RPMI8226 (cell line): ENCODE data around the gene POLR2H.

Experiments used
- DNase-seq: peaks from one replicate; pipeline ENCODE4 v3.0.0-alpha.2; 2015

The POLR2H gene

DNA sequence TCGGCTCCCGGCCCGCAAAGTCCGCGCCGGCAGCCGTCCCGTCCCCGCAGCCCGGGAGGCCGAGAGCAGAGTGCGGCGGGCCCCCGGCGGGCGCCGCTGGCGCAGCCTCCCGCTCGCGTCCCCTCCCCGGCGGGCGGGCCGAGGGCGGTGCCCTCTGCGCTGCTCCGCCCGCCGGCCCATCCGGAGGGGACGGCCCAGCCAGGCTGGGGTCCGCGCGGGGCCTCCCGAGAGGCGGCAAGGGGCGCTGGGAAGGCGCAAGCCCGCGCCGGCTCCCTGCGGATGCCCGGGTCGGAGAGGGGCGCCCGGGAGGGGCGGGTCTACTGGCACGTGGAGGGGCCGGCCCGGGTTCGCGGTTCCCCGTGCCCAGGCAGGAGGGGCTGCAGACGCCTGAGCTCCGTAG is at the start of gene POLR2H, which contains the start of gene CLCN2:
TSS of gene POLR2H (plus strand) at position 179 of the 400 bp plus-strand sequence. CDS start 1,783 bp downstream, outside the sequence.
TSS of gene CLCN2 (minus strand) at position 74 of the 400 bp plus-strand sequence. CDS start 126 bp downstream, outside the sequence.
- DNase-seq, result peak; percentile 79

DNA sequence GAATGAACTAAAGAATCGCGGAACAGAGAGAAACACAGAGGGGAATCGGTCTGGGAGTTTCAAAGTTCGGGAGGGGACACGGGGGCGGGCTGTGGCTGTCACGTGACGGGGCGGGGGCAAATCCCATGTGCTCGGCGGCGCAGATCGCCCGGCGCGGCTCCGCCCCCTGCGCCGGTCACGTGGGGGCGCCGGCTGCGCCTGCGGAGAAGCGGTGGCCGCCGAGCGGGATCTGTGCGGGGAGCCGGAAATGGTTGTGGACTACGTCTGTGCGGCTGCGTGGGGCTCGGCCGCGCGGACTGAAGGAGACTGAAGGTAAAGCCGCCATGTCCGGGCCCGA is 47.2 kb upstream of the POLR2H start, which contains the start of gene EIF4G1:
TSS of gene EIF4G1 (plus strand) at position 244 of the 337 bp plus-strand sequence. CDS start 1,191 bp downstream, outside the sequence.
- peak; percentile 97 for DNase-seq

DNA sequence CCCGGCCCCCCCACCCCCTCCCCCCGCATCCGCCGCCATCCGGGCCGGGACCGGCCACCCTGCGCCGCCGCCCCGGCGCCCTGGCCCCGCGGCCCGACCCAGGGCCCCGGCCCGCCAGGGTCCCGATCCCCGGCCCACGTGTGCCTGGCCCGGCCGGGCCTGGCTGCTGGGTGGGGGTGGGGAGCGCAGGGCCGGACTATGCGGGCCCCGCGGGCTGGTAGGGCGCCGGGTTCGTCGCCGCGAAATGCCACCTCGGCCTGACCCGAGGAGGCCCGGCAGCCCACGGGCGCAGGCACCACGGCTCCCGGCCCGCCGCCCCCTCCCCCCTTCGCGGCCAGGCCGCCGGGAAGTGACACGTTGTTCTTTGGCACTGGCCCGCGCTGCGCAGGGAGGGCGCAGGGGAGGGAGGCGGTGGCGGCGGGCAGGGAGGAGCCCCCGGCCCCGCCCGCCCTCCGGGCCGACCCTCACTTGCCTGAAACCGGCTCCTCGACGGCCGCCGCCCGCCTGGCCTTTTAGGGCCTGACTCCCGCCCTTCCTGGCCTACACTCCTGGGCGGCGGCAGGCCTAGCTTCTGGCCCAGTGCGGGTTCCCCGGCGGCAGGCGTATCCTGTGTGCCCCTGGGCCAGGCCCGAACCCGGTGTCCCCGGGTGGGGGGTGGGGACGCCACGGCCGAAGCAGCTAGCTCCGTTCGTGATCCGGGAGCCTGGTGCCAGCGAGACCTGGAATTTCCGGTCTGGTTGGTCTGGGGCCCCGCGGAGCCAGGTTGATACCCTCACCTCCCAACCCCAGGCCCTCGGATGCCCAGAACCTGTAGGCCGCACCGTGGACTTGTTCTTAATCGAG is 46.6 kb upstream of the POLR2H start:
- DNase-seq, result peak; percentile 80

DNA sequence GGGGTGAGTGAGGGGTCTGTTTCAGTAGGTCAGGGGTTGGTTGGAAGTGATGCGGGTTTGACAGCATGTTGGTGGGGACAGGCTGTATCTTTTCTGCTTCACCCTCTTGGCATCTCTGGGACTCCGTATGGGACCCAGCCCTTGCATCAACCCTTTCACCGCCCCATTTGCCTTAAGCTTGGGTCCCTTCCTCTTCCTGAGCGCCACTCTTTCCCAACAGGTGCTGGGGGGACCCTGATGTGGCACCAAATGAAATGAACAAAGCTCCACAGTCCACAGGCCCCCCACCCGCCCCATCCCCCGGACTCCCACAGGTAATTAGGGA is 46.0 kb upstream of the POLR2H start:
- no peak for DNase-seq

DNA sequence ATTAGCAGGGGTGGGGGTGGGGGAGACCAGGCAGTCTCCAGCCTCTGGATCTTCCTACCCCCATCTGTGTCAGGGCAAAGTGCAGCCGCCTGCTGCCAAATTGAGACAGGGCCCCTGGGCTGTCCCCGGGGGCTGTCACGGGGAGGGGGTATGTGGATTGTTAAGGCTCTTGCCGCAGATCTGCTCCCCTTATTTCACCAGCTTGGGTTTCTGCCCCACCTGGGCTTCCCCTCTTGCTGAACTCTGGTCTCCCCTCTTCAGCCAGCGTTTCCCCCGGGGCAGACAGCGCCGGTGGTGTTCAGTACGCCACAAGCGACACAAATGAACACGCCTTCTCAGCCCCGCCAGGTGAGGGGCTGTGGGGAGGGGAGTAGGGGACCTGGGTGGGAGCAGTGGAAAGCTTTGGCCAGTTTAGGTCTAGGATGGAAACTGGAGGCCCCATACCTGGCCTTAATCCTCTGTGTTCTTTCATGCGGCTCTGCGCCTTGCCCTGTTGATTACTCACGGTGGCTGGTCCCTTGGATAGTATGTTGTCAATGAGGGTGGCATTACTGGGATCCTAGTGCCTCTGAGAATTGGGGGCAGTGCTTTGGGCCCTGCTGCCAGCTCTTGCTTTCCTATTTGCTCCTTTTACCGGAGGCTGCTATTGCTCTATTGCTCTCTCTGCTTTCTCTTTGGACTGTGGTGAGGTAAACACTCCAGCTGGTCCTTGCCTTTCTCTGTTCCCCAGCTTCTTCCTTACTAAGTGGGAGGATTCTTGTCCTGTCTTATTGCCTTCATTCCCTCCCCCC is 45.4 kb upstream of the POLR2H start:
- DNase-seq, result peak; percentile 30

DNA sequence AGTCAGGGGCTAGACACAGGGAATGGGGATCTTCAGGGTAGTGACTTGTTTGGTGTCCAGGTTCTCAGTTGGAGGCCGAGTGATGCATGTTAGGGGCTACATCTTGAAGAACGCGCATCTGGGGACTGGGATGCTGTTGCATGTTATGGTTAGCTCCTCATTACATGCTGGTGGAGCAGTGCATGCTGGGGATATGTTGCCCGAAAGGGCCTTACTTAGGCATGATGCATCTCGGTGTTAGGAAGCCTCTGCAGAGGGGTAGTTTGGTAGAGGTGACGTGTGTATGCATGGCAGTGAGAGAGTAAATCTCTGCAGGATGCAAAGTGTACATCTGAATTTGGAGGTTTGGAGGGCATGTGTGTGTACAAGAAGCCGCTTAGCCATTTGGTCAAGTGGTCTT is 44.7 kb upstream of the POLR2H start:
- peak; percentile 17 for DNase-seq

DNA sequence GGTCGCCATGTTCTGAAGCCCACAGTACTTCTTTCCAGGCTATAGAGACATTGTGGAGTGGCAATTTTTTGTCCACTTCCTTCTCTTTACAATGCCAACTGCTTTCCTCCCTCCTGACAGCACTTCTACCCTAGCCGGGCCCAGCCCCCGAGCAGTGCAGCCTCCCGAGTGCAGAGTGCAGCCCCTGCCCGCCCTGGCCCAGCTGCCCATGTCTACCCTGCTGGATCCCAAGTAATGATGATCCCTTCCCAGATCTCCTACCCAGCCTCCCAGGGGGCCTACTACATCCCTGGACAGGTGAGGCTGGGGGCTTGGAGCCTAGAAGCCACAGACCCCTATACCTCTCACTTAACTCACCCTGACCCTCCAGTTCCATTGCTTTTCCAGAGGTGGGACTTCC is 44.3 kb upstream of the POLR2H start:
- no peak for DNase-seq

DNA sequence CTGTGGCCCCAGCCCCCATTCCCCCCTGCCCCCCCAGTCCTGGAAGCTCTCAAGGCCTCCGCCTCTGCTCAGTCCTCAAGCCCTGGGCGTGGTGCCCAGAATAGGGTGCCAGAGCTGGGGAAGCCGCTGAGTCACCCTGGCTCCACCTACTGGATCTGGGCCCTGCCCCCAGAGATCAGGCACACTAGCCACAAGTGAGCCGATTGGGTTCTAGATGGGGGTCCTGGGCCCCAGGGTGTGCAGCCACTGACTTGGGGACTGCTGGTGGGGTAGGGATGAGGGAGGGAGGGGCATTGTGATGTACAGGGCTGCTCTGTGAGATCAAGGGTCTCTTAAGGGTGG is 41.4 kb upstream of the POLR2H start:
- DNase-seq, result peak; percentile 97

DNA sequence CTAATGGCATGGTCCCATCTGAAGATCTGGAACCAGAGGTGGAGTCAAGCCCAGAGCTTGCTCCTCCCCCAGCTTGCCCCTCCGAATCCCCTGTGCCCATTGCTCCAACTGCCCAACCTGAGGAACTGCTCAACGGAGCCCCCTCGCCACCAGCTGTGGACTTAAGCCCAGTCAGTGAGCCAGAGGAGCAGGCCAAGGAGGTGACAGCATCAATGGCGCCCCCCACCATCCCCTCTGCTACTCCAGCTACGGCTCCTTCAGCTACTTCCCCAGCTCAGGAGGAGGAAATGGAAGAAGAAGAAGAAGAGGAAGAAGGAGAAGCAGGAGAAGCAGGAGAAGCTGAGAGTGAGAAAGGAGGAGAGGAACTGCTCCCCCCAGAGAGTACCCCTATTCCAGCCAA is 39.8 kb upstream of the POLR2H start:
- DNase-seq, result no peak

DNA sequence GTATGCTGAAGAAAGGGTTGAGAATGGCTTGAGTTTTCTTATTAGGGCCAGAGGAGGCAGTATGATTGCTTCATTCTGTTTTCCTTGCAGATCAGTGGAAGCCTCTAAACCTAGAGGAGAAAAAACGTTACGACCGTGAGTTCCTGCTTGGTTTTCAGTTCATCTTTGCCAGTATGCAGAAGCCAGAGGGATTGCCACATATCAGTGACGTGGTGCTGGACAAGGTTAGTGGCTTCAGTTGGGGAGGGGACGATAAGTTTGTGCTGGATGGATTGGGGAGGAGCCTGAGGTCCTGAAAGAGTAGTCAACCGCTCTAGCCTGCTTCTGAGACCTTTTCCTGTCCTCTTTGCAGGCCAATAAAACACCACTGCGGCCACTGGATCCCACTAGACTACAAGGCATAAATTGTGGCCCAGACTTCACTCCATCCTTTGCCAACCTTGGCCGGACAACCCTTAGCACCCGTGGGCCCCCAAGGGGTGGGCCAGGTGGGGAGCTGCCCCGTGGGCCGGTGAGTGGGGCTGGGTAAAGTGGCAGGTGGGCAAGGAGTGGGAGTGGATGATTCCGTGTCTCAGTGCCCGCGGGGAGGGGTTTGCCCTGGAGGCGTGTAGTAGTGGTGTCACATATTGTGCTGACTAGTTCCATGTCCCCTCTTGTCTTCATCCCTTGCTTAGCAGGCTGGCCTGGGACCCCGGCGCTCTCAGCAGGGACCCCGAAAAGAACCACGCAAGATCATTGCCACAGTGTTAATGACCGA is 38.6 kb upstream of the POLR2H start:
- DNase-seq, result no peak

DNA sequence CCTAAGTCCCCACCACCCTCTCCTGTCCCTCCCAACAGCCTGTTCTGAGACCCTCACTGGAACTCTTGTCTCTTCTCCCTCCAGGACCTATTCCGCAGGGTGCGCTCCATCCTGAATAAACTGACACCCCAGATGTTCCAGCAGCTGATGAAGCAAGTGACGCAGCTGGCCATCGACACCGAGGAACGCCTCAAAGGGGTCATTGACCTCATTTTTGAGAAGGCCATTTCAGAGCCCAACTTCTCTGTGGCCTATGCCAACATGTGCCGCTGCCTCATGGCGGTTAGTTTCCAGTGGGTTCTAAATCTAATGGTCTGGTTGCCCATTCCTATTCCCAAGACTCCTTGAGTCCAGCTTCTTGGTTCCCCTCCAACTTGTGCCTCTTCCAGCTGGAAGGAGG is 37.8 kb upstream of the POLR2H start:
- no peak for DNase-seq

DNA sequence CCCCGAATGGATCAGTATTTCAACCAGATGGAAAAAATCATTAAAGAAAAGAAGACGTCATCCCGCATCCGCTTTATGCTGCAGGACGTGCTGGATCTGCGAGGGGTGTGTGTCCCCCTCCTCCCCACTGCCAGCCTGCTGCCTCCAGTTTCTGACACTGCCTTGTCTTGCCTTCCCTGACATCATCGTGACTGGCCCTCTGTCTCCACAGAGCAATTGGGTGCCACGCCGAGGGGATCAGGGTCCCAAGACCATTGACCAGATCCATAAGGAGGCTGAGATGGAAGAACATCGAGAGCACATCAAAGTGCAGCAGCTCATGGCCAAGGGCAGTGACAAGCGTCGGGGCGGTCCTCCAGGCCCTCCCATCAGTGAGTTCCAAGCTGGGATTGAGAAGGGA is 36.2 kb upstream of the POLR2H start:
- DNase-seq, result no peak

DNA sequence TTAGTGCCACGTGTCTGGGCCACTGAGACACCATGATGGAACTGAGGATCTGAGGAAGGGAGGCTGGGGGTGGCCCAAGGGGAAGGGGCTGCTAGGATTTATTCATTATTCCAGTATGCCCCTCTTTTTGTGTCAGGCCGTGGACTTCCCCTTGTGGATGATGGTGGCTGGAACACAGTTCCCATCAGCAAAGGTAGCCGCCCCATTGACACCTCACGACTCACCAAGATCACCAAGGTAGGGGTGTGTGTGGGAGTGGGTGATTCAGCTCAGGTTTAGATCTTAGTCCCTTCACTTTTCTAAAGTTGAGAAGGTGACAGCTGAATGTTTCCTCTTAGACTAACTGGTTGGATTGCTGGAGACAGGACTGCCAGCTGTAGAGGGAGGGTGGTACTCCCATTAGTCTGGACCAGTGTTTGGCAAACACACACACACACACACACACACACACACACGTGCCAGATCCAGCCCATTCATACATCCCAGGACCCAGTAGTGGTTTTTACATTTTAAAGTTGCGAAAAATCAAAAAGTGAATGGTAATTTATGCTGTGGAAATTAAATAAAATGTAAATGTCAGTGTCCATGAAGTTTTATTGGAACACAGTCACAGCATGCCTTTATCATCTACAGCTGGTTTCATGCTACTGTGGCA is 35.7 kb upstream of the POLR2H start:
- DNase-seq, result no peak

DNA sequence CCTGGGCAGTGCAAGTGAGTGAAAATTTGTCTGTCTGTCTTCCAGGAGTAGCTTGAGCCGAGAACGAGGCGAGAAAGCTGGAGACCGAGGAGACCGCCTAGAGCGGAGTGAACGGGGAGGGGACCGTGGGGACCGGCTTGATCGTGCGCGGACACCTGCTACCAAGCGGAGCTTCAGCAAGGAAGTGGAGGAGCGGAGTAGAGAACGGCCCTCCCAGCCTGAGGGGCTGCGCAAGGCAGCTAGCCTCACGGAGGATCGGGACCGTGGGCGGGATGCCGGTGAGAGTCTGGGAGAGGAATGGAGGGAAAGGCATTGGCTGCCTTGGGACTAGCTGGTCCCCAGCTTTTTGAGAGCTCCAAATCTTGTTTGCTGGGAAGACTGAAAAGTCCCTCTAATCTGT is 34.3 kb upstream of the POLR2H start:
- no peak for DNase-seq

DNA sequence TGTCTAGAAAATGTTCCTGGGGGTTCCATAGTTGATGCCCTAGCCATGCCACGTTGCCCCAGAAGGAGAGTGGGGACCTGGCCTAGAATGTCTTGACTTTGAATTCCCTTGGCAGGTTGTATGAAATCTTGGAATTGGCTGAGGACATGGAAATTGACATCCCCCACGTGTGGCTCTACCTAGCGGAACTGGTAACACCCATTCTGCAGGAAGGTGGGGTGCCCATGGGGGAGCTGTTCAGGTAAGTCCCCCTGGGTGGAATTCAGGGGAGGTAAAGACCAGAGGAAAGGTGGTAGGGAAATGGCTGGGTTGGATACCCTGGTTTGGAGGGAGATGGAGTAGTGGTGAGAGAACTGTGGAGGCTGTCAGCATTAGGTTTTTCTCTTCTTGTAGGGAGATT is 33.0 kb upstream of the POLR2H start:
- no peak for DNase-seq

DNA sequence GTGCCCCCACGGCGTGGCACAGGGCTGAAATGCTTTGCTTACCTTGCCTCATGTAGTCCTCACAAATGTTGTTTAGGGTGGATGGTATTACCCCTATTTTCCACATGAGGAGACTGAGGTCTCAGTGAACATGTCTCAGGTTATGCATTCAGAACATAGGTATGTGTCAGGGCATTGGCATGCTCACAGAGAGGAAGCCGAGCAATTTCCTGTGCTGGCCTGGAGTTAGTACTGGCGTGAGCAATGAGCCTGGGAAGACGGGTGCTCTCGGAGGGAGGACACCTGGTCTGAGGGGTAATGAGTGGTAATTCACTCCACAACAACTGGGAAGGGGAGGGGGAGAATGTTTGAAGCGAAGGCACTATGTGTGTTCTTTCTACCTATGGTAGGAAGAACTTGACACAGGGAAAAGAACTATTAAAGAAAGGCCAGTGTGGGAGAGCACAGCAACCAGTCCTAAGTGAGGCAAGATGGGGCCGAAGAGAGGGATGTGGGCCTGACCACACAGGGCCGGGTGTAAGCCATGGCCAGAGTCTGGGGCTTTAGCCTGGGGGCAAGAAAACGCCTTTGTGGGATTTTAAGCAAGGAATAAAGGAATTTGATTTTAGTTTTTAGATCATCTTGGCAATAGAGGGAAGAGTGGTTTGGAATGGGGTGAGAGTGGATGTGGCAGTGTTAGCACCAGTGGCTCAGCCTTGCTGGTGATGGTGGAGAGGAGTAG is 29.0 kb upstream of the POLR2H start:
- DNase-seq, result no peak

DNA sequence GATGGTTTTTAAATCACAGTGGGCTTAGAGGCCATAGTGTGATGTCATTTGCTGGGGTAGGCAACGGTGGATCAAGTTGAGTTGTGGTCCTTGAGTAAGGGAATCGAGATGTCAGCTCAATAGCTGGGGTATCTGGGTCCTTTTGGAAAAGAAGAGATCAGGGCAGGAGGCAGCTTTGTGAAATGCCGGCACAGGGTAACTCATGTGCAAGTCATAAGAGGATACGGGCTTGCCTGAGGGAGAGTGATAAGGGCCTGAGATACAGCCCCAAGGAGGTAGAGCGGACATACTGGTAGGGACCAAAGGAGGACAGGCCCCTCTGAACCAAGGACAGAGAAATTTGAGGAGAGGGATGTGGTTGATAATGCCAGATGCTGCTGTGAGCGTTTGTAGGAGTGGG is 28.3 kb upstream of the POLR2H start:
- no peak for DNase-seq

DNA sequence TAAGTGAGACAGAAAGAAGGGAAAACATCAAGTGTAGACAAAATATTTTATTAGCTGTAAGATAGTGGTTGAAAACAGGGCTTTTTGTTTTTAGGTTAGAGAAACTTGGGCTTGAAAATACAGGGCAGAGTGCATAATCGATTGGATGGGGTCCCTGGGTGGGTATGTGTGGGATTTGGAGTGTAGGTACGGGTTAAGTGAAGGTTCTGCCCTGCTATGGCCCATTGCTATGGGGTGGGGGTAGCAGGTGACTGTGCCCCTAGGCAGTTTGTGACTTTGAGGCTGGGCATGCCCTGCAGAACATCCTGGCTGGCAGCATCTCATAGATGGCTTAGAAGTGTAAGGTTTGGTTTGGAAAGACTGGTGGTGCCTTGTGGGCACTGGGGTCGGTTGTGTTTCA is 27.8 kb upstream of the POLR2H start:
- DNase-seq, result no peak

DNA sequence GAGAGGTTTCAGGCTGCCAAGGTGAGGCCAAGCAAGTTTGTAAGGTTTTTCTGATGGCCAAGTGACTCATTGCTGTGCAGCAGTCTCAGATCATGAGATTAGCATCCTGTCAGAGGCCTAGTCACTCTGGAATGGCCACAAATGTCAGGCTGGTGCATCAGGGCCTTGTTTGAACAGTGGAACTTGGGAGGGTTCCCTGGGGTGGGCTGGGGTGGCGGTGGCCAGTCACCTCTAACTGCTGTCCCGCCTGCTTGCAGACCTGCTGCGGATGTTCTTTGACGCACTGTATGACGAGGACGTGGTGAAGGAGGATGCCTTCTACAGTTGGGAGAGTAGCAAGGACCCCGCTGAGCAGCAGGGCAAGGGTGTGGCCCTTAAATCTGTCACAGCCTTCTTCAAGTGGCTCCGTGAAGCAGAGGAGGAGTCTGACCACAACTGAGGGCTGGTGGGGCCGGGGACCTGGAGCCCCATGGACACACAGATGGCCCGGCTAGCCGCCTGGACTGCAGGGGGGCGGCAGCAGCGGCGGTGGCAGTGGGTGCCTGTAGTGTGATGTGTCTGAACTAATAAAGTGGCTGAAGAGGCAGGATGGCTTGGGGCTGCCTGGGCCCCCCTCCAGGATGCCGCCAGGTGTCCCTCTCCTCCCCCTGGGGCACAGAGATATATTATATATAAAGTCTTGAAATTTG is 26.9 kb upstream of the POLR2H start:
- DNase-seq, result no peak

DNA sequence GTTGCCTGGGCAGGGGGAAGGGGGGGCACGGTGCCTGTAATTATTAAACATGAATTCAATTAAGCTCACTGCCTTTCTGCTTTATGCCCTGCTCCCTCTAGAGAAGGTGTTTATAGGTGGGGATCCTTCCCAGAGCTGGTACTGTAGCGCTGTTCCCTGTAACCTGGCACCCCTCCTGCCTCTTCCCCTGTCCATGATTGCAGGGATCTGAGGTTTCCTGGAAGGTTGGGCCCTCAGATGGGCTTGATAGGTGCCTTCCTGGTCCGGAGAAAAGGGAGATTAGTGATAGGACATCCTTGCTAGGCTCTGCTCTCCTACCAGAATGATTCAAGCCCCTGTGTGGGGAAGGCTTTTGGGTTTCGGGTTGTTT is 26.2 kb upstream of the POLR2H start:
- DNase-seq, result peak; percentile 14

DNA sequence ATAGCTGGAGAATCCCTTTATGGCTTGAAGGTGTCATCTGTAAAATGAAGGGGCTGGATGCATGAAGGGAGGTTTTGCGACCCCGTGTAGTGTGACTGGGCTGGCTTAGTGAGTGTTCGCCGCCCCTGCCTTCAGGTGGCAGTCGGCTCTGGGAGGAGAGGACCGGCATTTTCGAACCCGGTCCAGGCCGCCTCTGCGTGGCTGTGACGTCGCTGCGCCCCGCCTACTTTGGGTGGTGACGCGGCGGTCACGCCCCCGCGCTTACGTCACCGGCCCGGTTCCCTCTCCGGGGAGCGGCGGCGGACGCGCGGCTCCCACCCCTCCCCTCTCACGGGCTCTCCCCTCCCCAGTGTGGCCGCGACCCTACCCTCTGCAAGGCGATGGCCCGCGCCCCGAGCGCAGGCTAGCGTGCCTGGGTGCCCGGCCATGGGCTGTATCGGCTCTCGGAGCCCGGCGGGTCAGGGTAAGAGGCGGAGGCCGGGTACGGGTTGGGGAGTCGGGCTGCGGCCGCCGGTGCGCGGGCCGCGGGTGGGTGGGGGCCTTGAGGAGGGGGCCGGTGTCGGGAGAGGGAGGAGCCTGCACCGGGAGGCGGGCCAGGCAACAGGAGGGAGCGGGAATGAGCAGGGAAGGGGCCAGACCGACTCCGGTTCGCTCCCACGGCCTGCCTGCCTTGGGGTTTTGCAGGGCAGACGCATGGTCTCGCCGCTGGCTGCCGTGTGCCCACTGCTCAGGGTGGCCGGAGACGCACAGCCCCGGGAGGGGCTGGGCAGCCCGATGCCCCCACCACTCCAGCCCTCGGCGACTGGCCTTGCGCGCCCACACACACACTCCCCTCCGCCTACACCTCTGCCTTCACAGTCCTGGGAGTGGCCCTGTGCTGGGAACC is 25.6 kb upstream of the POLR2H start:
- peak; percentile 88 for DNase-seq
